Fibroblast of mammary gland (primary cell): ENCODE measurements around the gene RFTN1.

Source experiments
- DNase-seq: peaks from one replicate; pipeline ENCODE4 v3.0.0-alpha.2; 2010; ENCODE audit warnings: low read depth
- H3K4me3 ChIP-seq: 2 replicates; pipeline ENCODE4 v1.5.1; 2011; ENCODE audit warnings: low read depth, mild to moderate bottlenecking, low read length, moderate library complexity; ENCODE audit not compliant: control insufficient read depth
- CTCF ChIP-seq: conservative IDR thresholded peaks from 2 replicates; pipeline ENCODE4 v1.5.1; 2011; ENCODE audit warnings: low read depth, low read length, inconsistent platforms; ENCODE audit not compliant: control insufficient read depth, insufficient read depth

Gene RFTN1

DNA sequence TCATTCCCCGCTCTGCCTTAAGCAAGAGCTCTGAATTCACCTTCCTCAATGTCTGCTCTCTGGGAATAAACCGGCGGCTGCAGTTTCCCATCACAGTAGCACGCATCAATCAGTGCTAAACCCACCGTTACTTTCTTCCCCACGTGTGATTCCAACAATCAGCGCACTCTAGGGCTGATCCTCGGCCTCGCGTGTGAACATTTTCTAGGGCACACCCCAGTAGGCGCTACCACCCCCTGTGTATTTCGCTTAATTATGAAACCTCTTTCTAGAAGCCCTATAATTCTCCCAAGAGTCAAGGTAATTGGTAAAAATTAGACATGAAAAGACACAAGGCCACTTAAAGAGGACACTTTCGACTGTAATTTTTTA lies 87.5 kb downstream of the RFTN1 start:
- DNase-seq, result no peak
- no peak for TF ChIP-seq CTCF
- no peak overlapping the region for H3K4me3 ChIP-seq

DNA sequence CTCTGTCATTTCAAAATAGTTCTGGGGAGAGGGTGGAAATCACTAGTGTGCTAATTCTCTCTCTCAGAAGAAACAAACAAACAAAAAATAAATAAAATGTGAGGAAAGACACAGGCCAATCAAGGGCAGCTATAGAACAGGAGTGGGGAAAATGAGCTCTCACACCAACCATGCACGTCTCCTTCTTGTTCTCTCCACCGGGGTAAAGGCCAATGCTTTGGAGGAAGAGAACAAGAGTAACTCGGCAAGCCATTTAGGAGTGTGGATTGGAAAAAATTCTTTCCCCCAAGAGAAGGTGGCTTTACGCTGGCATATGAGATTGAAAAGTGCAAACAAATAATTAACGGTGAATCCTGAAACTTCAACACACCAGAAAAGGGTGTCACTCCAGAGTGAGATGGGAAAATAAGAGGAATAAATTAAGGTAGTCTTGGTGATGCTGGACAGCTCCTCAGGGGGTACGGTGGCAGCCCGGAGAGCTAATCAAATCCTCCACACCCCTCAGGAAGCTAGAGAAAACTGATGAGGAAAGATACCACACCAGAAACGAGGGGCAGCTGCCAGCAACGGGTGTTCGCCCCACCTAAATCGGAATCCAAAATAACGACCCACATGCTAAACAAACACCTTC lies 88.0 kb downstream of the RFTN1 start:
- TF ChIP-seq CTCF, result no peak
- H3K4me3 ChIP-seq, result no peak overlapping the region
- DNase-seq, result no peak

DNA sequence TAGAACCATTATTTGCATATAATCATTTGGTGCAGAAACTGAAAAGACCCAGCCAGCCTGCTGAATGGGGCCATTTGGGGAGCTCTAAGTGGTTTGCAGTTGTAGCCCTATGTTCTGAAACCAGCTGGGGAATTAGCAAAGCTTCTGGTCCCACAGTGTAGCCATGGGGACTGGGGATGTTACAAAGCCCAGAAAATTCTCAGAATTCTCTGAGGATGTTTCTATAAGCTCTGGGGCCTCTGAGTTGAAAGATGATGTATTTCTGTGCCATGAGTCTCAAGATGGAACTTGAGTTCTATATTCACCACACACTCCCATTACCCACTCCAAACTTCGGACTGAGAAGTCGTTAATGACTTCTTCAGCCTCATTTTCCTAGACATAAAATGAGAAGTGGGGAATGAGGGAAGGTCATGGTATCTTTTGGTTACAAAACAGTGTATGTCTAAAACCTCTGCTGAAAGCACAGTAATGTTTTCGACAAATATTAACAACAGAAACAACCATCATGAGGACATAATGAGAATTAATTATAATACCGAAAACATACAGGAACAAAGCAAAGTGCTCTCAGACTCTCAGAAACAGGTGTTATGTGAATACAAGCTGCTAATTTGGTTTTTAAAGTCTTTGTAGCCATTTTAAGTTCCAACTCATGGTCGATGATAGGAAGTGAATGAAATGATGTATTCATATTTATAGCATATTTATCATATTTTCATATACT lies 89.4 kb downstream of the RFTN1 start:
- no peak for DNase-seq
- no peak for TF ChIP-seq CTCF
- no peak overlapping the region for H3K4me3 ChIP-seq

DNA sequence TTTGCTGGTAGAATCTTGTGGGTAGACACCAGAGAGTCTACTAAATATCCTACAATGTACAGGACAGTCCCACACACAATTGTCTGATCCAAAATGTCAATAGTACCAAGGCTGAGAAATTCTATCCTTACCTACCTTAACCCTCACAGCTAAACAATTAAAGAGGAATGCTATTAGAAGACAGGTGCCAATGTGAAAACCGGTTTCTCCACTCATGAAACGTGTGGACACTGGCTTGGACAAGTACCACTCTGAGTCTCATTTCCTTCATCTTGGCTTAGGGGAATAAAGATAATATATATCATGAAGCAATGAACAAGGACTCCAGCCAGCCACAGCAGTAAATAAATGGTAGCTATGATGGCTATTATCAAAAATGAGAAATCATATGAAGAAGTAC lies 90.2 kb downstream of the RFTN1 start:
- DNase-seq, result no peak
- TF ChIP-seq CTCF, result no peak
- H3K4me3 ChIP-seq, result no peak overlapping the region

GRCh38 chr3:16419640-16420241 lies 93.8 kb downstream of the RFTN1 start:
- H3K4me3 ChIP-seq, result no peak overlapping the region
- DNase-seq, result peak; percentile 68
- TF ChIP-seq CTCF, result no peak

DNA sequence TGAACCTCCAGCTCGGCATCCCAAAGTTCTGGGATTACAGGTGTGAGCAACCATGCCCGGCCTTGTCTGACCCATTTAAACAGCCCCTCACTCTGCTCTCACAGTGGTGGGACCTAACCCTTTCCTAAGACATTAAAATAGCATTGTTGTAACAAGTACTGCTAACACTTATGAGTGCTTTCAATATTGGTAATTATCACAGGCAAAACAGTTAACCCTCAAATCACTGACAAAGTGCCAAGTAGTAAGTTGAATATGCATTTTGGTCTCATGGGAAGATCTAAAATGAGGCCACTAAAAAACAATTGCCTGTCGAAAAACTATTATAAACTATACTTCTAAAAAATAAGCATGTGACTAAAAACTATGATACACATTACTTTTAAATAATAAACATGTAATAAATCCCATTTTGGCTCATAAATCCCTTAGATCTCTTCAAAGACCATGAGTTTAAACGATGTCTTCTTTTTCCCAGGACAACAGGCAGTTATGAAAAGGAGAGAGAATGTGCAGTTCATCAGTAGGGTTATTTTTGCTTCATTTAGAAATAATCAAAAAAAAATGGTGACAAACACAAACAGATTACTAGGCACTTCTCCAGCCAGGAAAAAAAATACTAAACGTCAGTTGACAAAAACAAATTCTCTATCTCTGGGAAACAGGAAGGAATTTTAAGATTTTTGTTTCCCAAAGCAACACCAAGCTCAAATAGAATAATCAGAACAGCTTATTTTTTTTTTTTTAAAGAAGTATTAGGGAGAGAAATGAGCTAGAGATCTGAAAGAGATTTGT lies 95.4 kb downstream of the RFTN1 start:
- TF ChIP-seq CTCF, result no peak
- no peak for DNase-seq
- no peak overlapping the region for H3K4me3 ChIP-seq
